Measurements from ENCODE around the gene KANK3.
"Not testable (repeated sequence)": the region's sequence is repeated elsewhere in the genome, so short reads cannot be mapped to it uniquely, and the experiment has no call there.

KANK3 gene

DNA sequence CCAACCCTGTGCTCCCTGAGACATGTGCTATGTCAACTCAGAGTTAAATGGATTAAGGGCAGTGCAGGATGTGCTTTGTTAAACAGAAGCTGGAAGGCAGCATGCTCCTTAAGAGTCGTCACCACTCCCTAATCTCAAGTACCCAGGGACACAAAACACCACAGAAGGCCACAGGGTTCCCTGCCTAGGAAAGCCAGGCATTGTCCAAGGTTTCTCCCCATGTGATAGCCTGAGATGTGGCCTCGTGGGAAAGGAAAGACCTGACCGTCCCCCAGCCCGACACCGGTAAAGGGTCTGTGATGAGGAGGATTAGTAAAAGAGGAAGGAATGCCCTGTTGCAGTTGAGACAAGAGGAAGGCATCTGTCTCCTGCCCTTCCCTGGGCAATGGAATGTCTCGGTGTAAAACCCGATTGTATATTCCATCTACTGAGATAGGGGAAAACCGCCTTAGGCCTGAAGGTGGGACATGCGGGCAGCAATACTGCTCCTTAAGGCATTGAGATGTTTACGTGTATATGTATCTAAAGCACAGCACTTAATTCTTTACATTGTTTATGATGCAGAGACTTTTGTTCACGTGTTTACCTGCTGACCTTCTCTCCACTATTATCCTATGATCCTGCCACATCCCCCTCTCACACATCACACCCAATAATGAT is 28.0 kb downstream of the KANK3 start:
- DNase-seq = not testable (repeated sequence)

DNA sequence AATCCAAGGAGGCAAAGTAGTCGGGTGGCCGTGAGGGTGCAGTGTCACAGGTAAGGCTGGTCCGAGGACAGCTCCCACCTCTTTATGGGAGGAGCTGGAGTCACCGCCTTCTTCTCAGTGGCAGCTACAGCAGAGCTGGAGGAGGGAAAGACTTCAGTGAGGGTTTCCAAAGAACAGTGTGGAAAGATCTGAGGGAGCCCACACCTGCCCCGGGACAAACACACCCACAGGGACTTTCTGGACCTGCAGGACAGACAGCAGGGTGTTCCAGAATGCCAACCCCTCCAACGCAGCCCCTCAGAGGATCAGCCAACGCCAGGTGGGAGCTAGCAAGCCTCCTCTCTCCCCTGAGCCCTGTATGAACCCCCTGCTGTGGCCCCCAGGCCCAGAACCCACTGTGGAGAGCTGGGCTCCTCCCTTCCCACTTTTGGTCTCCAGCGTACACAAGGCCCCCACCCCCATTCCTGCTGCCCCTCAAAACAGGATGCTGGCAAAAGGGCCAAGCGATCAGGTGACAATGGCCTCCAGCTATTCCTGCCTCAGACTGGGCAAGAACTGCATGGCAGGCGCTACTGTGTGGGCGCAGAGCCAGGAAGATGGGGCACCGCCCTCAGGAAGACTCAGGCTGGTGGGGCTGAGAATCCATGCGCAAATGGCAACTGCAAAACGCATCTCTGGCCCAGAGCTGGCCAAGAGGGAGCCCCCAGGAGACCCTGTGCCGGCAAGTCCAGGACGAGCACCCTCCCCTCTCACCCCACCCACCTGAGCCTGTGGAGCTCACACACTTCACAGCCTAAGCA is 31.4 kb downstream of the KANK3 start:
- no peak for DNase-seq

DNA sequence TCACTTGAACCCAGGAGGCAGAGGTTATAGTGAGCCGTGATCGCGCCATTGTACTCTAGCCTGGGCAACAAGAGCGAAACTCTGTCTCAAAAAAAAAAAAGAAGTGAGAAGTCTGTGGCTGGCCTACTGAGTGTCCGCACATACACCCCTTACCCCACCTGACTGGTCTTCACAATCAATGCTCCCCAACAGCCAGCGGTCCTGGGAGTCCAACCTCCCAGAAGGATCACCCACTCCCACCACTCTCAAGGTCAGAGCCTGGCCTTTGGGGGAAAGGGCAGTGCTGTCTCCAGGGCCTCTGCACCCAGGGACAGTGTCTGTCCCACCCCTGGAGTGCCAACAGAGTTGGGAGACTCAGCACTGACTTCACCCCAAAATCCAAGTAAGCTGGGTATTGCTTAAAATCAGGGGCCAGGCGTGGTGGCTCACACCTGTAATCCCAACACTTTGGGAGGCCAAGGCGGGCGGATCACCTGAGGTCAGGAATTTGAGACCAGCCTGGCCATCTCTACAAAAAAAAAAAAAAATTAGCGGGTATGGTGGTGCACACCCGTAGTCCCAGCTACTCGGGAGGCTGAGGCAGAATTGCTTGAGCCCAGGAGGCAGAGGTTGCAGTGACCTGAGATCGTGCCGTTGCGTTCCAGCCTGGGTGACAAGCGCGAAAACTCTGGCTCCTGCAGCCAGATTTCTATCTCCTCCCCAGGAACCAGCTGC is 32.6 kb downstream of the KANK3 start:
- no peak for DNase-seq

DNA sequence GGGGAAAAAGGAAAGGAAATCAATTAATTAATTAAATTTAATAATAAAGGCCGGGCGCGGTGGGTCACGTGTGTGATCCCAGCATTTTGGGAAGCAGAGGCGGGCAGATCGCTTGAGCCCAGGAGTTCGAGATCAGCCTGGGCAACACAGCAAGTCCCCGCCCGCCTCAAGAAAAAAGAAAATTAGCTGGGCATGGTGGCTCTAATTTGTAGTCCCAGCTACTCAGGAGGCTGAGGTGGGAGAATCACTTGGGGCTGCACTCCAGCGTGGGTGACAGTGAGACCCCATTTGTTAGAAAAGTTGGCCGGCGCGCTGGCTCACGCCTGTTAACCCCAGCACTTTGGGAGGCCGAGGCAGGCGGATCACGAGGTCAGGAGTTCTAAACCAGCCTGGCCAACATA is 34.2 kb downstream of the KANK3 start:
- DNase-seq = no peak

DNA sequence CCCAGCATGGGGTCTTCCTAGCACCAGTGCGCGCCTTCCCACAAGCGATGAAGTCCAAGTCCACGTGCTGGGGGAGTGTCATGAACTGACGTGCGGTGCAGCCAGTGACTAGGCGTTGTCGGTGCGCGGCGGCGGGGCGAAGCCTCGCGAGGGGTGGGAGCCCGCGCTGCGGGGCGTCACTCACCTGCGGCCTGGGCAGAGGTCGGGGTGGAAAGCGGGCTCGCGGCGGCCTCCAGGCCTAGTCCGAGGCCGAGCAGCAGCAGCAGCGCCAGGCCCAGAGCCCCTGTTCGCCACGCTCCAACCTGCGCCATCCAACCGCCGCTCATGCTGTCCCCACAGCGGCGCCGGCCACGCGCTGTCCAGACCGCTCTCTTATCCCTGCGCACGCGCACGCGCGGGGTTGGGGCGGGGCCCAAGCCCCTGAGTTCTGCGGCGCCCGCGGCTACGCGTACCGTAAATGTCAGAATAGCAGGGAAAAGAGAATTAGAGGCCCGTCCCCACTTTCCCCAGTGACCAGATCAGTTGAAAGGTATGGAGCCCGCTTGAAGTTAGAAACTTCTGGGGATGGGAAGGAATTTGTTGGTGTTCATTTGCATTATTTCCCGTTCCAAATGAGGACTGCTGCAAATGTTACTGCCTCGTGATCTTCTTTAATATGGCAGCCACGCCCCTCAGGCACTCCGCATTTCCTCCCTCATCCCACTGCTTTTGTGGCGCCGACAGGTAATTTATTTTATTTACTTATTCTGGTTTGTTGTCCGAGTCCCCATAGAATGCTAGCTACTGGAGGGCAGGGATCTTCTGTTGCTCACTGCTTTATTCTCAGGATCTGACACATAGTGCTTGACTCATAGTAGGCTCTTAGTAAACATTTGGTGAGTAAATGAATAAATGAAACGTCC is 34.8 kb downstream of the KANK3 start, which contains the start of gene CD320:
Gene CD320, minus strand, starts transcription at position 394 of the 902 bp plus-strand sequence. Its CDS starts 68 bp downstream, at position 326.
- DNase-seq = peak; percentile 27

DNA sequence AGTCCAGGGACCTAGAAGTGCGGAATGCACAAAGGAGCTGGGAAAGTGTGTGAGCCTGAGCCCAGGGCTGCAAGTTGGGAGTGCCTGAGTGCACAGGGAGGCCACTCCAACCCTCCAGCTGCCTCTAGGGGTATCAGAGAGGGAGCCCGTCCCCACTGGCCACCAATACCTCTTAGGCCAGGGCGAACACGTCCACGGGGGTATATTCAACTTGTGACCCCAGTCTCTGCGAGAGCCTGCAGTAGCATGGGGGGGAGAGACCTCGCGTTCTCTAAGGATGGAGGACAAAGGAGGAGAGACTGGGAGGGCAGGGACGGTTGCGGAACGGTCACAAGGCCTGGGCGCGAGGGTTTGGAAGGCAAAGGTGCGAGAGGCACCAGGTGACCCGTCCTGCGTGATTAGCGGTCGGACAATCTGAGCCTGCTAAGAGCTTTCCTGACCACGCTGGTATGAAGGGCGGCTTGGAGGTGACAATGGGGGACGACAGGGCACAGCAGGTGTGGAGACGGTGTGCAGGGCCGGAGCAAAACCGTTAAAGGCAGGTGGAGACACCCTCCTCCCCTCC is 35.6 kb downstream of the KANK3 start:
- DNase-seq = no peak

DNA sequence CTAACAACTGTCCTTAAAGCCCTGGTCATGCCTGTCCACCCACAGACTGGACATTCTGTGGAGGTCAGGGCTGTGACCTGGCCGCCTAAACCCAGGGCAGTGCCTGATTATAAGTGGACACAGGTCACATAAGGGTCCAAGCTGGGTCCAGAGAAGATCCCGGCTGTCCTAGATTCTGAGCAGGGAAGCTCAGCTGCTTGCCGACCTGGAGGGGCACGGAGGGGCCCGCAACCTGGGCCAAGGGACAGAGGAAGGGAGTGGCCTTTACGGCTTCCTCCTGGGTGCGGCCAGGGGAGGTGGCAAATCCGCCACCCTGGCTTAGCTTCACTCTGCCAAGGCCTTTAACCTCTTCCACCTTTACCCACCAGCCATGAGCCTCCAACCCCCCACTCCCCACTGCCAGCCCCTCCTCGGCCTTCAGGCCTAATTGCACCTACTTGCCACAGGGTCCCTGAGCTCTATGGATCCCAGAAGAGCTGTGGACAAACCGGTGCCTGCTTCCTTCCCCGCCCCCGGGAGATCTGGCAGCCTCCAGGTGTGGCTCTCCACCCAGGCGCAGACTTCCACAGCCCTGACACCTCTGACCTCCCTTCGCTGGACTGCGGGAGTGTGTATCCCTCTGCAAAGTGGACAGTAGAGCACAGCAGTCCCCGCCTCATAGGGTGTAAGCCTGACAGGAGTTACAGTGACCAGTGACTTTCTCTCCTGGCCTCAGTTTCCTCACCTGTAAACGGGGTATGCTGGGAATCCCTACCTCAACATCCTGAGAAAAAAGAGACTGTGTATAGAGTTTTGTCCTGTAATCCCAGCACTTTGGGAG is 36.6 kb downstream of the KANK3 start:
- DNase-seq = no peak

DNA sequence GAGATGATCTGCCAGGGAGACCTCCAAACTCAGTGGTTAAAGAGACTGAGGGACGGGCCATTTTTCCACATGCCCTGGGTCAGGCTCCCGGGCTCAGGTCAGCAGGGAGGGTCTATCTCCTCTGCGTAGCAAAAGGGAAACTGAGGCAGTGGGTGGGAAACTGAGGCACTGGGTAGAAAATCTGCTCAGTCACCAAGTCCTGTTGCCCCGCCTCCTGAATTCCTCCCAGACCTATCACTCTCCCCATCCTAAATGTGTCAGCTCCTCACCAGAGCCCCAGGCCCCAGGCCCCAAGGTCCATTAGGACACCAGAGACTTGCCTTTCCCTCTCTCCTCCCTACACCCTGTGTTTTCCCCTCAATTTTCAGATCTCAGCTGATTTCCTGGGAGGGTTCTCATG is 37.3 kb downstream of the KANK3 start:
- no peak for DNase-seq

DNA sequence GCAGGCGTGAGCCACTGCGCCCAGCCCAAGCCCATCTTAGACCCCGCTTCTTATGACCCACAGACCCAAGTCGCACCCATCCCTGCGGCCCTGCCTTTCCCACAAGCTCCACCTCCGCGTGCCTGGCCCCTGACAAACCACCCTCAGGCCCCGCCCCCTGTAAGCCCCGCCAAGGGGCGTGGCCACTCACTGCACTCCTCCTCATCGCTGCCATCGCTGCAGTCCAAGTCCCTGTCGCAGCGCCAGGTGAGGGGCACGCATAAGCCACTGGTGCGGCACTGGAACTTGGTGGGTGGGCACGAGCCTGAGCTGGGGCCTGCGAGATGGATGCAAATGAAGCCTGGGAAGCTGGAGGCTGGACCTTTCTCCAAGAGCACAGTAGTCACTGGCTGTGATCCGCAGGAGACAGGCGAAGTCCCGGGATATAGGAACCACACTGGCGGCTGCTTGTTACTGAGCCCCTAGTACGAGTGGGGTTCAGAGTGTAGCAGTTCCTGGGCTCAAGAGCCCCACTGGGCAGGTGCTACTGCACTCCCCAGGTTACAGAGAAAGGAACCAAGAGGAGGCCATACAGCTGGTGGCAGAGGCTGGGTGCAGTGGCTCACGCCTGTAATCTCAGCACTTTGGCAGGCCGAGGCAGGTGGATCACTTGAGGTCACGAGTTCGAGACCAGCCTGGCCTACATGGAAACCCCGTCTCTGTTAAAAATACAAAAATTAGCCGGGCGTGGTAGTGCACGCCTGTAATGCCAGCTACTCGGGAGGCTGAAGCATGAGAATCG is 38.0 kb downstream of the KANK3 start:
- DNase-seq = no peak

DNA sequence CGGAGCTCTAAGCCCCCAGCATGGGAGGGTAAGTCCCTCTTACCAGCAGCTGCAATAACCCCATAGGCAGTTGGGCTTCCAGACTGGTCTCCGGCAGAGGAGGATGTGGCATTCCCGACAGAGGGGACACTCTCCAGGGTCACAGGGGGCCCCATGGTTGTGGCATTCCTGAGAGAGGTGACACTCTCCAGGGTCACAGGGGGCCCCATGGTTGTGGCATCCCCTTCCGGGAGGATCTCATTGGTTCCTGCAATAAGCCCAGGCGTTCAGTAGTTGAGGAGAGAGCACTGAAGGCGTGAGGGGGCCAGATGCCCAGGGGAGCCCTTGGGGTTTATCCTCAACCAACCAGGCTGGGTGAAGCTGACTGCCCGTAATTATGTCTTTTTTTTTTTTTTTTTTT is 40.3 kb downstream of the KANK3 start:
- DNase-seq = no peak

DNA sequence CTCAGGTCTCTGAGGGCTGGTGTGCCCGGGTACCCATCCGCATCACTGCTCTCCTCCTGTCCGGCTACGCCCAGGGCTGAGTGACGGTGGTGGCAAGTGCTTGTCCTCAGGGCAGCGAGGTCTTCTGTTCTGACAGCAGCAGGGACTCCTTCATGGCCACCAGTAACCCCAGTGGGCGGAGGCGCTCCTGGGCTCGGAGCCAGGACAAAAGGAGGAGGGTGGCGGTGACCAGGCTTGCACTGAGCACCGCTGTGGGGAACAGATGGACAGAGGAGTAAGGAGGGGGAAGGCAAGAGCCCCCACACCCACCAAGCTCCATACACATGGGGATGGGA is 40.7 kb downstream of the KANK3 start:
- no peak for DNase-seq

DNA sequence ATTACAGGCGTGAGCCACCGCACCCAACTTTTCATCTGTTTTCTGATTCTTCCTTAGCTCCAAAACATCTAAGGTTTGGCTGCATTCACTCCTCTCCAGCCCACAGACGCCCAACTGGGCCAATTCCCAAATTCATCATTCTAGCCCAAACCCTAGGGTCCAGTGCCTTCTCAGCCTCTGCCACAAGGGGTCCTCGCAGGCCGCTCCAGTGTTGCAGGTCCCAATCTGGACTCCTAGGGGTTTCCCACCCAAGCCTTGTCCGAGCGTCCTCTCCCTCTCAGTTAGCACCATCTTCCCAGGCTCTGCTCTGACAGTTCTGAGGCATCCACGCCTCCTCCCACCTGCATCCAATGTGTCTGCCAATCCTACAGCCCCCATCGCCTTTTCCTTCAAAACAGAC is 51.7 kb downstream of the KANK3 start:
- DNase-seq = not testable (repeated sequence)

DNA sequence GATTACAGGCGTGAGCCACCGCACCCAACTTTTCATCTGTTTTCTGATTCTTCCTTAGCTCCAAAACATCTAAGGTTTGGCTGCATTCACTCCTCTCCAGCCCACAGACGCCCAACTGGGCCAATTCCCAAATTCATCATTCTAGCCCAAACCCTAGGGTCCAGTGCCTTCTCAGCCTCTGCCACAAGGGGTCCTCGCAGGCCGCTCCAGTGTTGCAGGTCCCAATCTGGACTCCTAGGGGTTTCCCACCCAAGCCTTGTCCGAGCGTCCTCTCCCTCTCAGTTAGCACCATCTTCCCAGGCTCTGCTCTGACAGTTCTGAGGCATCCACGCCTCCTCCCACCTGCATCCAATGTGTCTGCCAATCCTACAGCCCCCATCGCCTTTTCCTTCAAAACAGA is 66.6 kb downstream of the KANK3 start:
- DNase-seq = not testable (repeated sequence)
